ENCODE results near the gene PRR23B. TPM values are rescaled to one million over a fixed set of nuclear protein-coding genes. Genes with fewer than 3 reads are reported as not detected.

Gene PRR23B
- total RNA-seq (2014; rRNA removed; shearing (Covaris generic)) = not detected in 2 replicates
- not detected in 2 replicates for polyA plus RNA-seq (2016; fragmentation: Nextera tagmentation; extraction: Ambion mirVana)
- long read RNA-seq = 0 reads

DNA sequence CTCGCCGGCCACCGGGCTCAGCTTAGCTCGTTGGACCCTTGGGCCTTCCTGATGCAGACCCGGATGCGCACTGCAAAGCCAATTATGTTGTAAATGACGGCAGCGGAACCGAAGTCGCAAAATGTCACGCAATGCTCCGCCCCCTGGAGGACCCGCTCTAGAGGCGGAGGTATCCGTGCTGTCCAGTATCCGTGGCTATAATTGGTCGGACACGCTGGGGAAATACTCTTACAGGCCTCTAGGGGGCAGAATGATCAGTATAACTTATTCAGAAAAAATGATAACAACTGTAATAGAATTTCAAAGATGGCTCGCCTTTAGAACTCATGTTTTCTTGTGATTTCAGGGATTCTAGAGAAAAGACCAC, at the start of gene PRR23B:
Gene PRR23B (minus strand): TSS at position 59 of the 367 bp plus-strand sequence. CDS start 265 bp downstream, outside the sequence.
- Histone ChIP-seq H3K4me2 (no peak within 1 kb of the TSS), H3K79me2 (replicated peaks; ENCODE audit: insufficient read depth) (no peaks in the 10 kb centered on the region), H3K36me3 (ENCODE audit: insufficient read depth) (no peaks in the 10 kb centered on the region), H3K9me2 (ENCODE audit: insufficient read depth) (no peaks in the 10 kb centered on the region), H2AFZ (no peak within 1 kb of the TSS), H3K27me3 (ENCODE audit: insufficient read depth) (no peaks in the 10 kb centered on the region), H3F3A (replicated peaks; ENCODE audit: low read depth) (no peaks in the 10 kb centered on the region), H3K4me3 (no peak within 1 kb of the TSS), H4K20me1 (replicated peaks; ENCODE audit: insufficient read depth) (no peaks in the 10 kb centered on the region), H3K4me1 (ENCODE audit: insufficient read depth) (no peaks in the 10 kb centered on the region), H3K27ac (ENCODE audit: low read depth) (no peak within 1 kb of the TSS)
- TF ChIP-seq EZH2 (IDR thresholded peaks at IDR 0.05; ENCODE audit: low read depth, unreplicated experiment) = no peak
- peak; percentile 44 to 73 for TF ChIP-seq CTCF (conservative IDR thresholded peaks at IDR 0.05; ENCODE audit: low read depth in 2 of 2)
- no peak for TF ChIP-seq REST (IDR thresholded peaks at IDR 0.05; ENCODE audit: unreplicated experiment)
- Mint-ChIP-seq H3K9me3 (peaks cover 16% of the 10 kb centered on the region), H3K4me3 (no peak within 1 kb of the TSS), H3K27ac (no peak within 1 kb of the TSS), H3K27me3 (ENCODE audit: insufficient read depth, low read depth, poor library complexity) (peaks cover 2% of the 10 kb centered on the region), H3K4me1 (no peaks in the 10 kb centered on the region), H3K36me3 (ENCODE audit: low read depth) (no peaks in the 10 kb centered on the region; the same call in 2 of the 3 replicates)
- ATAC-seq (no peak; the same call in 2 of the 3 replicates), DNase-seq (ENCODE audit: low spot score) (peak; percentile 59)

- no peaks in the 10 kb centered on the region for H3K36me3 ChIP-seq (ENCODE audit: insufficient read depth)
- no peak overlapping the region for H3K4me2 ChIP-seq
- Mint-ChIP-seq H3K36me3 (ENCODE audit: low read depth) (no peaks in the 10 kb centered on the region), H3K4me1 (no peaks in the 10 kb centered on the region), H3K4me3 (no peak overlapping the region), H3K27ac (peak overlapping the region; percentile 64; the same call in 1 of the 2 replicates), H3K9me3 (no peaks in the 10 kb centered on the region), H3K27me3 (ENCODE audit: insufficient read depth, low read depth, poor library complexity) (no peaks in the 10 kb centered on the region)
- H4K20me1 ChIP-seq (replicated peaks; ENCODE audit: insufficient read depth) = no peaks in the 10 kb centered on the region
- no peaks in the 10 kb centered on the region for H3K79me2 ChIP-seq (replicated peaks; ENCODE audit: insufficient read depth)
- H3K9me2 ChIP-seq (ENCODE audit: insufficient read depth) = no peaks in the 10 kb centered on the region
- H3F3A ChIP-seq (replicated peaks; ENCODE audit: low read depth) = no peaks in the 10 kb centered on the region
- DNase-seq (ENCODE audit: low spot score) (no peak), ATAC-seq (no peak)
- no peaks in the 10 kb centered on the region for H3K4me1 ChIP-seq (ENCODE audit: insufficient read depth)
- no peak overlapping the region for H3K4me3 ChIP-seq
- H3K27me3 ChIP-seq (ENCODE audit: insufficient read depth) = no peaks in the 10 kb centered on the region
- H2AFZ ChIP-seq = no peak overlapping the region
- H3K27ac ChIP-seq (ENCODE audit: low read depth) = no peak overlapping the region
- TF ChIP-seq CREB1 (CRISPR knock-in tag; IDR thresholded peaks at IDR 0.05; ENCODE audit: low read depth) = no peak
- no peak for TF ChIP-seq EZH2phosphoT487 (IDR thresholded peaks at IDR 0.05; ENCODE audit: unreplicated experiment)
- no peak for TF ChIP-seq REST (IDR thresholded peaks at IDR 0.05; ENCODE audit: unreplicated experiment)
- no peak for TF ChIP-seq ZNF114 (CRISPR knock-in tag; IDR thresholded peaks at IDR 0.05)
- no peak for TF ChIP-seq EZH2 (IDR thresholded peaks at IDR 0.05; ENCODE audit: low read depth, unreplicated experiment)
- no peak for TF ChIP-seq STAT1 (IDR thresholded peaks at IDR 0.05; ENCODE audit: unreplicated experiment)
- TF ChIP-seq ETS1 (IDR thresholded peaks at IDR 0.05) = no peak
- no peak for TF ChIP-seq CTCF (conservative IDR thresholded peaks at IDR 0.05; ENCODE audit: low read depth in 2 of 2)
These were observed 42.2 kb upstream of the PRR23B start for GRCh38 chr3:139062918-139063317.
